HepG2 (cell line): ENCODE measurements around the gene RETN. TPM values are rescaled to one million over a fixed set of nuclear protein-coding genes. Genes with fewer than 3 reads are reported as not detected.

ENCODE experiments used
- CREB1 ChIP-seq, 2 experiments: fragments of 450-650 bp in 1 of 2; IDR thresholded peaks; 2 replicates each; pipeline ENCODE4 v1.6.1; 2016 to 2017; ENCODE audit warnings: control low read depth in 1 of 2, mild to moderate bottlenecking in 1 of 2, missing compliant biosample characterization in 1 of 2, missing genetic modification characterization in 1 of 2
- FOSL2 ChIP-seq: sonication (generic); formaldehyde crosslinking; IDR thresholded peaks from 2 replicates; pipeline ENCODE4 v1.4.0; 2020; ENCODE audit warnings: missing genetic modification reagents
- MAFK ChIP-seq, 2 experiments: IDR thresholded peaks in 1 of 2; conservative IDR thresholded peaks in 1 of 2; 2 replicates each; pipeline ENCODE4 v1.6.1; 2011; ENCODE audit warnings: improper control_type of control experiment in 2 of 2, low read length in 2 of 2
- MXI1 ChIP-seq: IDR thresholded peaks from 3 replicates; pipeline ENCODE4 v1.6.1; 2012; ENCODE audit warnings: low read depth, low read length, inconsistent platforms, borderline replicate concordance
- MYC ChIP-seq: sonication (generic); formaldehyde crosslinking; IDR thresholded peaks from 2 replicates; pipeline ENCODE4 v1.9.0; 2021; ENCODE audit warnings: missing genetic modification reagents, borderline replicate concordance
- NAIF1 ChIP-seq: sonication (generic); formaldehyde crosslinking; IDR thresholded peaks from 2 replicates; pipeline ENCODE4 v1.5.0; 2020; ENCODE audit warnings: mild to moderate bottlenecking, missing genetic modification reagents, borderline replicate concordance
- SKI ChIP-seq: fragments of 450-650 bp; IDR thresholded peaks from one replicate; pipeline ENCODE4 v1.6.1; 2018; ENCODE audit warnings: mild to moderate bottlenecking; ENCODE audit not compliant: partially characterized antibody
- SNAPC2 ChIP-seq: sonication (generic); formaldehyde crosslinking; IDR thresholded peaks from 2 replicates; pipeline ENCODE4 v1.8.1; 2022; ENCODE audit warnings: mild to moderate bottlenecking, missing genetic modification reagents
- SP2 ChIP-seq: sonication (generic); formaldehyde crosslinking; IDR thresholded peaks from 2 replicates; pipeline ENCODE4 v1.5.1; 2020; ENCODE audit warnings: mild to moderate bottlenecking, missing genetic modification reagents
- TBL1XR1 ChIP-seq: fragments of 150-350 bp; IDR thresholded peaks from 2 replicates; pipeline ENCODE4 v1.6.1; 2014; ENCODE audit warnings: borderline replicate concordance, low read length; ENCODE audit not compliant: partially characterized antibody
- ZFP91 ChIP-seq: sonication (generic); formaldehyde crosslinking; IDR thresholded peaks from 2 replicates; pipeline ENCODE4 v1.9.0; 2022; ENCODE audit warnings: missing genetic modification reagents, mild to moderate bottlenecking, borderline replicate concordance
- ZFX ChIP-seq: sonication (generic); formaldehyde crosslinking; IDR thresholded peaks from 2 replicates; pipeline ENCODE4 v1.4.0; 2020; ENCODE audit warnings: mild to moderate bottlenecking, low read depth, missing genetic modification reagents, moderate library complexity
- ZFY ChIP-seq: sonication (generic); formaldehyde crosslinking; IDR thresholded peaks from 2 replicates; pipeline ENCODE4 v1.4.0; 2020; ENCODE audit warnings: missing genetic modification reagents
- ZKSCAN1 ChIP-seq: fragments of 150-350 bp; IDR thresholded peaks from 2 replicates; pipeline ENCODE4 v1.6.1; 2014; ENCODE audit warnings: low read length
- ZMYM2 ChIP-seq: sonication (generic); formaldehyde crosslinking; IDR thresholded peaks from 2 replicates; pipeline ENCODE4 v1.8.0; 2022; ENCODE audit warnings: mild to moderate bottlenecking, missing genetic modification reagents
- ZNF143 ChIP-seq: sonication (generic); formaldehyde crosslinking; IDR thresholded peaks from 2 replicates; pipeline ENCODE4 v1.4.0; 2020; ENCODE audit warnings: missing genetic modification reagents
- ZNF317 ChIP-seq: sonication (generic); formaldehyde crosslinking; IDR thresholded peaks from 2 replicates; pipeline ENCODE4 v1.5.0; 2020; ENCODE audit warnings: mild to moderate bottlenecking, missing genetic modification reagents
- ZNF777 ChIP-seq: sonication (generic); formaldehyde crosslinking; IDR thresholded peaks from 2 replicates; pipeline ENCODE4 v1.4.0; 2020; ENCODE audit warnings: missing genetic modification reagents
- ZNF878 ChIP-seq: sonication (generic); formaldehyde crosslinking; IDR thresholded peaks from 2 replicates; pipeline ENCODE4 v1.8.1; 2023; ENCODE audit warnings: mild to moderate bottlenecking, missing genetic modification reagents, moderate library complexity
- polyA plus RNA-seq, 8 experiments: library from polyadenylated mRNA; depleted of rRNA in 3 of 8; stranded (reverse) in 7 of 8; unstranded in 1 of 8; fragments of >200 nt; fragmentation: Illumina TruSeq in 4 of 8; extraction: Trizol in 4 of 8; gene quantifications; 2 replicates each; pipeline versions ENCODE4 v1.2.1 to v1.2.3, GENCODE V29; 2011 to 2016; ENCODE audit warnings: low read depth in 4 of 8, missing spikeins in 1 of 8, mixed read lengths in 1 of 8; ENCODE audit not compliant: insufficient read depth in 1 of 8
- total RNA-seq, 5 experiments: library from RNA; depleted of rRNA; stranded (reverse); fragments of >200 nt; fragmentation: Illumina TruSeq; extraction: Trizol; gene quantifications; 2 replicates each; pipeline ENCODE4 v1.2.3, GENCODE V29; 2016; ENCODE audit warnings: low read depth in 1 of 5
- TF ChIP-seq, protein P1 (sequence below): sonication (generic); formaldehyde crosslinking; IDR thresholded peaks from 2 replicates; pipeline ENCODE4 v1.8.1; 2023; ENCODE audit warnings: mild to moderate bottlenecking, missing genetic modification reagents, borderline replicate concordance
- TF ChIP-seq, protein P2 (sequence below): sonication (generic); formaldehyde crosslinking; IDR thresholded peaks from 2 replicates; pipeline ENCODE4 v1.9.0; 2021; ENCODE audit warnings: missing genetic modification reagents, mild to moderate bottlenecking, borderline replicate concordance
- TF ChIP-seq, protein P3 (sequence below): sonication (generic); formaldehyde crosslinking; IDR thresholded peaks from 2 replicates; pipeline ENCODE4 v1.5.0; 2020; ENCODE audit warnings: mild to moderate bottlenecking, missing genetic modification reagents, borderline replicate concordance

RETN gene
- total and polyA plus RNA-seq, 2 of the 13 experiments (the other 11 are each of a cell fraction or from before 2014, with no cell fraction given) = not detected

- TF ChIP-seq MAFK (conservative IDR thresholded peaks at IDR 0.05 in 1 of 2, IDR thresholded peaks at IDR 0.05 in 1 of 2; ENCODE audit: low read length in 2 of 2) = no peak
- TF ChIP-seq SNAPC2 (CRISPR knock-in tag) = no peak
- peak; percentile 44; the same call in 1 of the 2 replicates for TF ChIP-seq ZFP91 (CRISPR knock-in tag)
- no peak for TF ChIP-seq NAIF1
- TF ChIP-seq, protein P1, sequence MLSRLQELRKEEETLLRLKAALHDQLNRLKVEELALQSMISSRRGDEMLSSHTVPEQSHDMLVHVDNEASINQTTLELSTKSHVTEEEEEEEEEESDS = 0 out of 2 replicates have a peak, but pooled peaks have one; percentile 26
- TF ChIP-seq ZFX (CRISPR knock-in tag) = peak; percentile 86
- TF ChIP-seq, protein P2, sequence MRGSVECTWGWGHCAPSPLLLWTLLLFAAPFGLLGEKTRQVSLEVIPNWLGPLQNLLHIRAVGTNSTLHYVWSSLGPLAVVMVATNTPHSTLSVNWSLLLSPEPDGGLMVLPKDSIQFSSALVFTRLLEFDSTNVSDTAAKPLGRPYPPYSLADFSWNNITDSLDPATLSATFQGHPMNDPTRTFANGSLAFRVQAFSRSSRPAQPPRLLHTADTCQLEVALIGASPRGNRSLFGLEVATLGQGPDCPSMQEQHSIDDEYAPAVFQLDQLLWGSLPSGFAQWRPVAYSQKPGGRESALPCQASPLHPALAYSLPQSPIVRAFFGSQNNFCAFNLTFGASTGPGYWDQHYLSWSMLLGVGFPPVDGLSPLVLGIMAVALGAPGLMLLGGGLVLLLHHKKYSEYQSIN (CRISPR knock-in tag) = no peak
- TF ChIP-seq ZNF878 (CRISPR knock-in tag) = no peak
- peak; percentile 65; the same call in 1 of the 3 replicates for TF ChIP-seq MXI1
- peak; percentile 62; the same call in 1 of the 2 replicates for TF ChIP-seq ZNF143 (CRISPR knock-in tag)
- 0 out of 2 replicates have a peak, but pooled peaks have one; percentile 26 for TF ChIP-seq ZMYM2 (CRISPR knock-in tag)
- peak; percentile 98 for TF ChIP-seq CREB1 (IDR thresholded peaks at IDR 0.05)
- peak; percentile 100 for TF ChIP-seq CREB1 (CRISPR knock-in tag; IDR thresholded peaks at IDR 0.05)
- TF ChIP-seq, protein P3, sequence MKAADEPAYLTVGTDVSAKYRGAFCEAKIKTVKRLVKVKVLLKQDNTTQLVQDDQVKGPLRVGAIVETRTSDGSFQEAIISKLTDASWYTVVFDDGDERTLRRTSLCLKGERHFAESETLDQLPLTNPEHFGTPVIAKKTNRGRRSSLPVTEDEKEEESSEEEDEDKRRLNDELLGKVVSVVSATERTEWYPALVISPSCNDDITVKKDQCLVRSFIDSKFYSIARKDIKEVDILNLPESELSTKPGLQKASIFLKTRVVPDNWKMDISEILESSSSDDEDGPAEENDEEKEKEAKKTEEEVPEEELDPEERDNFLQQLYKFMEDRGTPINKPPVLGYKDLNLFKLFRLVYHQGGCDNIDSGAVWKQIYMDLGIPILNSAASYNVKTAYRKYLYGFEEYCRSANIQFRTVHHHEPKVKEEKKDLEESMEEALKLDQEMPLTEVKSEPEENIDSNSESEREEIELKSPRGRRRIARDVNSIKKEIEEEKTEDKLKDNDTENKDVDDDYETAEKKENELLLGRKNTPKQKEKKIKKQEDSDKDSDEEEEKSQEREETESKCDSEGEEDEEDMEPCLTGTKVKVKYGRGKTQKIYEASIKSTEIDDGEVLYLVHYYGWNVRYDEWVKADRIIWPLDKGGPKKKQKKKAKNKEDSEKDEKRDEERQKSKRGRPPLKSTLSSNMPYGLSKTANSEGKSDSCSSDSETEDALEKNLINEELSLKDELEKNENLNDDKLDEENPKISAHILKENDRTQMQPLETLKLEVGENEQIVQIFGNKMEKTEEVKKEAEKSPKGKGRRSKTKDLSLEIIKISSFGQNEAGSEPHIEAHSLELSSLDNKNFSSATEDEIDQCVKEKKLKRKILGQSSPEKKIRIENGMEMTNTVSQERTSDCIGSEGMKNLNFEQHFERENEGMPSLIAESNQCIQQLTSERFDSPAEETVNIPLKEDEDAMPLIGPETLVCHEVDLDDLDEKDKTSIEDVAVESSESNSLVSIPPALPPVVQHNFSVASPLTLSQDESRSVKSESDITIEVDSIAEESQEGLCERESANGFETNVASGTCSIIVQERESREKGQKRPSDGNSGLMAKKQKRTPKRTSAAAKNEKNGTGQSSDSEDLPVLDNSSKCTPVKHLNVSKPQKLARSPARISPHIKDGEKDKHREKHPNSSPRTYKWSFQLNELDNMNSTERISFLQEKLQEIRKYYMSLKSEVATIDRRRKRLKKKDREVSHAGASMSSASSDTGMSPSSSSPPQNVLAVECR (CRISPR knock-in tag) = peak; percentile 90
- no peak for TF ChIP-seq TBL1XR1
- TF ChIP-seq SKI = no peak
- 0 out of 2 replicates have a peak, but pooled peaks have one; percentile 35 for TF ChIP-seq MYC
- peak; percentile 98 for TF ChIP-seq SP2 (CRISPR knock-in tag)
- TF ChIP-seq ZKSCAN1 = no peak
- TF ChIP-seq ZFY (CRISPR knock-in tag) = peak; percentile 75
- 0 out of 2 replicates have a peak, but pooled peaks have one; percentile 11 for TF ChIP-seq FOSL2
- TF ChIP-seq ZNF777 (CRISPR knock-in tag) = peak; percentile 58; the same call in 1 of the 2 replicates
- 0 out of 2 replicates have a peak, but pooled peaks have one; percentile 51 for TF ChIP-seq ZNF317
Observed at GRCh38 chr19:7629347-7630054, 39.3 kb upstream of the RETN start, which contains the start of the genes PET100 and XAB2 (continued).
